Natural killer cell (primary cell): ENCODE measurements around the gene AJM1. TPM values are rescaled to one million over a fixed set of nuclear protein-coding genes. Genes with fewer than 3 reads are reported as not detected.

Experiments
- ATAC-seq, 3 donors: fragments of 150-1000 bp in 2 of 3; fragments of 200-7000 bp in 1 of 3; cut with Tn5 transposase; 1 replicate in 1 of 3; 2 replicates in 2 of 3; pipeline ENCODE4 v1.10.0; 2021; ENCODE audit warnings: mild to moderate bottlenecking in 2 of 3, moderate library complexity in 2 of 3
- DNase-seq, 2 donors: peaks; one replicate each; pipeline versions ENCODE4 v3.0.0 to v3.0.0-alpha.2; 2013 to 2021; ENCODE audit warnings: mixed read lengths in 1 of 2
- H3K27ac ChIP-seq: one replicate; pipeline ENCODE4 v1.5.1; 2013; ENCODE audit warnings: mild to moderate bottlenecking, low read length
- H3K27me3 ChIP-seq: one replicate; pipeline ENCODE4 v1.6.1; 2013; ENCODE audit warnings: low read length; ENCODE audit not compliant: control insufficient read depth, insufficient read depth
- H3K36me3 ChIP-seq: one replicate; pipeline ENCODE4 v1.6.1; 2013; ENCODE audit warnings: low read length; ENCODE audit not compliant: control insufficient read depth, insufficient read depth
- H3K4me1 ChIP-seq: one replicate; pipeline ENCODE4 v1.6.1; 2013; ENCODE audit warnings: low read length; ENCODE audit not compliant: control insufficient read depth, insufficient read depth
- H3K4me3 ChIP-seq: one replicate; pipeline ENCODE4 v1.5.1; 2013; ENCODE audit warnings: low read length
- H3K9me3 ChIP-seq: one replicate; pipeline ENCODE4 v1.6.1; 2013; ENCODE audit warnings: low read length; ENCODE audit not compliant: control insufficient read depth, insufficient read depth
- H3K27ac Mint-ChIP-seq, 2 donors: one replicate each; pipeline ENCODE4 v1.8.0; 2022; ENCODE audit warnings: mild to moderate bottlenecking in 2 of 2, mixed read lengths in 2 of 2, moderate library complexity in 1 of 2
- H3K27me3 Mint-ChIP-seq, 2 donors: one replicate each; pipeline ENCODE4 v1.8.0; 2022; ENCODE audit warnings: low read depth in 2 of 2, mixed read lengths in 2 of 2
- H3K36me3 Mint-ChIP-seq: one replicate; pipeline ENCODE4 v1.8.0; 2022; ENCODE audit warnings: mixed read lengths
- H3K4me1 Mint-ChIP-seq, 2 donors: one replicate each; pipeline ENCODE4 v1.8.0; 2022; ENCODE audit warnings: mixed read lengths in 2 of 2
- H3K4me3 Mint-ChIP-seq: one replicate; pipeline ENCODE4 v1.8.0; 2022; ENCODE audit warnings: mild to moderate bottlenecking, moderate library complexity, mixed read lengths
- H3K9me3 Mint-ChIP-seq, 2 donors: one replicate each; pipeline ENCODE4 v1.8.0; 2022; ENCODE audit warnings: mixed read lengths in 2 of 2
- CTCF ChIP-seq: fragments of 200-600 bp; IDR thresholded peaks from one replicate; pipeline ENCODE4 v1.8.0; 2022; ENCODE audit warnings: antibody characterized with exemption
- WGBS: methylation state at CpG from one replicate; pipeline ENCODE4 v1.1.7; 2013; ENCODE audit warnings: missing lambda C conversion rate; ENCODE audit not compliant: insufficient coverage; 5-methylcytosine and 5-hydroxymethylcytosine counted together
- intact Hi-C: fragments of 100-400 bp; cut with micrococcal nuclease; formaldehyde crosslinking; loops from one replicate; pipeline ENCODE4 v1.14.2; 2022
- total RNA-seq, 4 donors: library from RNA; stranded (reverse); fragments of 120-200 nt in 1 of 4; gene quantifications; one replicate each; pipeline versions ENCODE4 v1.2.3 to v1.2.4, GENCODE V29; 2013 to 2022

The AJM1 gene
- total RNA-seq, 3 donors from 2014 or later (not counting 1 experiment from before 2014, with no cell fraction given), result 26.6 to 35.6 (median 31.5) TPM

- Mint-ChIP-seq H3K27ac (no peak overlapping the region), H3K36me3 (no peaks in the 10 kb centered on the region), H3K4me1 (peaks cover 6 to 14% of the 10 kb centered on the region in 2 donors), H3K9me3 (no peaks in the 10 kb centered on the region), H3K27me3 (peaks cover 0 to 2% of the 10 kb centered on the region in 2 donors), H3K4me3 (no peak overlapping the region)
- Histone ChIP-seq H3K4me3 (no peak overlapping the region), H3K36me3 (peaks cover 15% of the 10 kb centered on the region), H3K4me1 (peaks cover 6% of the 10 kb centered on the region), H3K27me3 (no peaks in the 10 kb centered on the region), H3K27ac (no peak overlapping the region), H3K9me3 (no peaks in the 10 kb centered on the region)
- intact Hi-C loops, result no loop called here
- TF ChIP-seq CTCF, result no peak
- 92% methylated on average over 29 of the region's 30 CpGs for WGBS
- DNase-seq (no peak), ATAC-seq (no peak)
These were observed 18.9 kb upstream of the AJM1 start for GRCh38 chr9:136823136-136824046.

- peaks cover 21% of the 10 kb centered on the region for H3K36me3 ChIP-seq
- H3K4me3 ChIP-seq, result no peak overlapping the region
- Mint-ChIP-seq H3K4me1 (peaks cover 6 to 9% of the 10 kb centered on the region in 2 donors), H3K4me3 (no peak overlapping the region), H3K27ac (no peak overlapping the region), H3K9me3 (no peaks in the 10 kb centered on the region), H3K36me3 (no peaks in the 10 kb centered on the region), H3K27me3 (no peaks in the 10 kb centered on the region)
- no peak overlapping the region for H3K27ac ChIP-seq
- DNase-seq, result no peak
- no peak for ATAC-seq
- intact Hi-C loops, result no loop called here
- H3K27me3 ChIP-seq, result no peaks in the 10 kb centered on the region
- no peak for TF ChIP-seq CTCF
- WGBS, result 93% methylated on average over 17 of the region's 21 CpGs
- H3K4me1 ChIP-seq, result peaks cover 6% of the 10 kb centered on the region
- H3K9me3 ChIP-seq, result no peaks in the 10 kb centered on the region
These were observed 17.6 kb upstream of the AJM1 start for GRCh38 chr9:136824496-136825225.

GRCh38 chr9:136825295-136826187 lies 16.7 kb upstream of the AJM1 start:
- Mint-ChIP-seq H3K27ac (no peak overlapping the region), H3K9me3 (no peaks in the 10 kb centered on the region), H3K4me1 (peaks cover 6 to 7% of the 10 kb centered on the region in 2 donors), H3K27me3 (no peaks in the 10 kb centered on the region), H3K4me3 (no peak overlapping the region), H3K36me3 (no peaks in the 10 kb centered on the region)
- TF ChIP-seq CTCF, result no peak
- H3K4me3 ChIP-seq, result no peak overlapping the region
- no peaks in the 10 kb centered on the region for H3K27me3 ChIP-seq
- DNase-seq (no peak), ATAC-seq (no peak)
- WGBS, result 95% methylated on average over 44 of the region's 44 CpGs
- H3K9me3 ChIP-seq, result no peaks in the 10 kb centered on the region
- H3K36me3 ChIP-seq, result peaks cover 28% of the 10 kb centered on the region
- intact Hi-C loops, result no loop called here
- H3K4me1 ChIP-seq, result peaks cover 6% of the 10 kb centered on the region
- no peak overlapping the region for H3K27ac ChIP-seq
